Chondrocyte (in vitro differentiated cells): ENCODE data around the gene MOGAT1. TPM values are rescaled to one million over a fixed set of nuclear protein-coding genes. Genes with fewer than 3 reads are reported as not detected.
A peak's percentile ranks its signal among the peaks of the same experiment; 100 is the strongest.
"Not testable (repeated sequence)": the region's sequence is repeated elsewhere in the genome, so short reads cannot be mapped to it uniquely, and the experiment has no call there.

Source experiments
- DNase-seq: peaks from one replicate; pipeline ENCODE4 v3.0.0; 2021; ENCODE audit warnings: mixed read lengths, low spot score
- H3K27ac Mint-ChIP-seq: one replicate; pipeline ENCODE4 v1.8.0; 2021; ENCODE audit warnings: mild to moderate bottlenecking, moderate library complexity, mixed read lengths; ENCODE audit not compliant: unreplicated experiment
- H3K27me3 Mint-ChIP-seq: 2 replicates; pipeline ENCODE4 v1.8.0; 2021; ENCODE audit warnings: low read depth, mixed read lengths
- H3K36me3 Mint-ChIP-seq: 2 replicates; pipeline ENCODE4 v1.8.0; 2021; ENCODE audit warnings: low read depth, mixed read lengths
- H3K4me1 Mint-ChIP-seq: 2 replicates; pipeline ENCODE4 v1.8.0; 2021; ENCODE audit warnings: low read depth, mild to moderate bottlenecking, mixed read lengths
- H3K4me3 Mint-ChIP-seq: one replicate; pipeline ENCODE4 v1.8.0; 2021; ENCODE audit warnings: mild to moderate bottlenecking, moderate library complexity, mixed read lengths; ENCODE audit not compliant: unreplicated experiment
- H3K9me3 Mint-ChIP-seq: 2 replicates; pipeline ENCODE4 v1.8.0; 2021; ENCODE audit warnings: low read depth, mixed read lengths
- total RNA-seq: library from RNA; stranded (reverse); gene quantifications from 3 replicates; pipeline ENCODE4 v1.2.1, GENCODE V29; 2021
- TF ChIP-seq, protein P1 (sequence below): fragments of 200-600 bp; sonication (generic); IDR thresholded peaks from 2 replicates; pipeline ENCODE4 v1.5.0; 2021; ENCODE audit warnings: antibody characterized with exemption, mild to moderate bottlenecking, moderate library complexity

Gene MOGAT1
- total RNA-seq, 1 donor from 2014 or later = not detected

DNA sequence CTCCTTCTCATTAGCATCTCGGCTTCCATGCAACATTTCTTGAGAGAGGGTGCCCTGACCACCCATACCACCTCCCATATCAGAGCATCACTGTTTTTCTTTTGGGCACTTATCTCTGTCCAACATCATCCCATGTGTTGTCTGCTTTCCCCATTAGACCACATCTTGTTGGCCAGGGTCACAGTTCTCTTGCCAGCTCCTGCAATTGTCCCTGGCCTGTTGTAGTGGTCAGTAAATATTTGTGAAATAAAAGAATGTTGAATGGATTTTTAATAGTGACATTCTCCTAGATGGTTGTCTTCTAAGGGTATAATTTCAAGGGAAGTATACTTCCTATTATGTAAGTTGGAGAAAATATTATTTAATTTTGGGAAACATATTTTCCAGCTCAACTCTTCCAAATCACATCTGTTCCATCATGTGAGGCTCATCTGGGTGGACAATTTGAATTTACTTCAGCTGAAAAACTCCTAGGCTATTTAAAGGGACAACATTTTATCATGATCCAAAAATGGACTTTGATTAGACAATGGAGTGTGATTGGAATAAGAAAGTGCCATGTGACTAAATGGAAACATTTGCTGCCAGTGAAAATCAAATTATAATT, 83.0 kb downstream of the MOGAT1 start:
- no peak for DNase-seq
- Mint-ChIP-seq H3K4me3 (no peak overlapping the region), H3K36me3 (no peaks in the 10 kb centered on the region), H3K4me1 (peaks cover 50% of the 10 kb centered on the region), H3K9me3 (no peaks in the 10 kb centered on the region), H3K27me3 (no peaks in the 10 kb centered on the region), H3K27ac (no peak overlapping the region)
- TF ChIP-seq, protein P1, sequence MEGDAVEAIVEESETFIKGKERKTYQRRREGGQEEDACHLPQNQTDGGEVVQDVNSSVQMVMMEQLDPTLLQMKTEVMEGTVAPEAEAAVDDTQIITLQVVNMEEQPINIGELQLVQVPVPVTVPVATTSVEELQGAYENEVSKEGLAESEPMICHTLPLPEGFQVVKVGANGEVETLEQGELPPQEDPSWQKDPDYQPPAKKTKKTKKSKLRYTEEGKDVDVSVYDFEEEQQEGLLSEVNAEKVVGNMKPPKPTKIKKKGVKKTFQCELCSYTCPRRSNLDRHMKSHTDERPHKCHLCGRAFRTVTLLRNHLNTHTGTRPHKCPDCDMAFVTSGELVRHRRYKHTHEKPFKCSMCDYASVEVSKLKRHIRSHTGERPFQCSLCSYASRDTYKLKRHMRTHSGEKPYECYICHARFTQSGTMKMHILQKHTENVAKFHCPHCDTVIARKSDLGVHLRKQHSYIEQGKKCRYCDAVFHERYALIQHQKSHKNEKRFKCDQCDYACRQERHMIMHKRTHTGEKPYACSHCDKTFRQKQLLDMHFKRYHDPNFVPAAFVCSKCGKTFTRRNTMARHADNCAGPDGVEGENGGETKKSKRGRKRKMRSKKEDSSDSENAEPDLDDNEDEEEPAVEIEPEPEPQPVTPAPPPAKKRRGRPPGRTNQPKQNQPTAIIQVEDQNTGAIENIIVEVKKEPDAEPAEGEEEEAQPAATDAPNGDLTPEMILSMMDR = no peak

DNA sequence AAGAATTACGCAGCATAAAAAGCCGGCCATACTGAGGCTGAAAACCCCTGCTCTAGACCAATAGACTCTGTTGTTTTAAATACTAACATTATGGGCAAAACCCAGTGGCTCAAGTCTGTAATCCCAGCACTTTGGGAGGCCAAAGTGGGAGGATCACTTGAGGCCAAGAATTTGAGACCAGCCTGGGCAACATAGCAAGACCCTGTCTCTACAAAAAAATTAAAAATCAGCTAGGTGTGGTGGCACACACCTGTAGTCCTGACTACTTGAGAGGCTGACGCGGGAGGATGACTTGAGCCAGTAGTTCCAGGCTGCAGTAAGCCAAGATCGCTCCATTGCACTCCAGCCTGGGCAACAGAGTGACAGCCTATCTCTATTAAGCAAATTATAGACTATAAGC, 84.1 kb downstream of the MOGAT1 start:
- H3K27me3 Mint-ChIP-seq, H3K36me3 Mint-ChIP-seq, DNase-seq, H3K4me3 Mint-ChIP-seq, H3K27ac Mint-ChIP-seq, H3K9me3 Mint-ChIP-seq: not testable (repeated sequence)
- peaks cover 50% of the 10 kb centered on the region for H3K4me1 Mint-ChIP-seq

DNA sequence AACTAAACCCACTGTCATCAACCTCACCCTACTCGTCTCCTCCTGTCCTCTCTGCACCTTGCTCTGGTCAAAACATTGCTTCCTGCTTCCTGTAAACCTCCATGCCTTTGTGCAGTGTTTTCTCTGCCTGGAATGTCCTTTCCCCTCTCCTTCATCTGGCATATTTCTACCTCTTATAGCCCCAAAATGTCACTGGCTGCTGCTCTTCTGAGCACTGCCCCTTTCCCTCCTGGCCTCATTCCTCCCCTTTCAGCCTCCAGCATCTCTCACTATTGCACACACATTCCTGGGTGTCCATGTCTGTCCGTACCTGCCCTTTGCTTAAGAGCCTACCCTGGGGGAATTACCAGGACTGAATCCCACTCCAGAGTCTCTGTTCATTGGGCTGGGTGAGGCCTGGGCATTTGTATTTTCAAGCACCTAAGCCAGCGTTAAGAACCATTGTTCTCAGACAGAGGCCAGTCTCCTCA, 84.9 kb downstream of the MOGAT1 start:
- Mint-ChIP-seq H3K4me1 (peaks cover 50% of the 10 kb centered on the region), H3K27me3 (no peaks in the 10 kb centered on the region), H3K36me3 (no peaks in the 10 kb centered on the region), H3K9me3 (no peaks in the 10 kb centered on the region), H3K27ac (peak overlapping the region; percentile 52), H3K4me3 (no peak overlapping the region)
- TF ChIP-seq, protein P1 = no peak
- no peak for DNase-seq

DNA sequence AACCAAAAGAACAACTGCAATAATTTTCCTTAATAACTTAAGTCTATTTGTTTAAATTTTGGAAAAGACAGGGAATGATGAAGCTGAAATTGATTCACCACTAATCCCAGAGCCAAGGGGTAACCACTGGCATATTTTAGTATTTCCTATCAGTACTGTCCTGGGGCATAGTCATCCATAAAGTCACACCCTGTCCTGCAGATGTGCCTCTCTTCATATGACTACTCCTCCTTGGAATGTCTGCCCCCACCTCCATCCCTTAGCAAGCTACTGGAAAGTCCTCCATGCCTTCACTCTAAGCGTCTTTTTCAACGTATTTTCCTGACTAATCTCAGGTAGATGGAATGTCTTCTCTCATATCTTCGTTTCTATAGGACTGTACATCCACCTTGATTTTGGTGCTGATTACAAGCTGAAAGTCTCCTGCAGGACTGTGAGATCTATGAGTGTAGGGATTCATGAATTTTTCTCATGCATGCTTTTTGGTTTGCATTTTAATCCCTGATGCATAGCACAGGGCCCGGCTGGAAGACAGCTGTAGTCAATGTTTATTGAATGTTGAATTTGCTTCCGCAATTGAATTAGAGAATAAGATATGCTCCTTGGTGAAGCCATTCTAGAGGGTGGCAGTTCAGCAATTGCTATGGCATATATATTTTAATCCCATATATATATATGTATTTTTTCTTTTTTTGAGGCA, 85.6 kb downstream of the MOGAT1 start:
- DNase-seq = no peak
- Mint-ChIP-seq H3K36me3 (no peaks in the 10 kb centered on the region), H3K4me1 (peaks cover 43% of the 10 kb centered on the region), H3K27me3 (no peaks in the 10 kb centered on the region), H3K9me3 (no peaks in the 10 kb centered on the region), H3K4me3 (no peak overlapping the region), H3K27ac (peak overlapping the region; percentile 52)
- TF ChIP-seq, protein P1 = no peak

Other genes starting within 250 kb of the MOGAT1 start
- not detected in 3 replicates for gene SGPP2, start 247.1 kb upstream of the MOGAT1 start, total RNA-seq
- 14.8 to 23.7 TPM (median 15.5 TPM) in 3 replicates for gene FARSB, start 15.6 kb upstream of the MOGAT1 start, total RNA-seq
- 88.4 to 115 TPM (median 107 TPM) in 3 replicates for gene ACSL3, start 189.4 kb downstream of the MOGAT1 start, total RNA-seq